AG10803 (cell line): ENCODE data around the gene ASB18.

Experiments
- DNase-seq: peaks from one replicate; pipeline ENCODE4 v3.0.0; 2010; ENCODE audit warnings: low read depth
- H3K4me3 ChIP-seq: 2 replicates; pipeline ENCODE4 v1.5.1; 2011; ENCODE audit warnings: mild to moderate bottlenecking, low read length, control low read depth
- CTCF ChIP-seq: conservative IDR thresholded peaks from 2 replicates; pipeline ENCODE4 v1.5.1; 2011; ENCODE audit warnings: mild to moderate bottlenecking, low read length, control low read depth, inconsistent platforms

Gene ASB18

GRCh38 chr2:236146436-236146835 lies 117.8 kb downstream of the ASB18 start:
- no peak overlapping the region for H3K4me3 ChIP-seq
- TF ChIP-seq CTCF = no peak
- no peak for DNase-seq

- TF ChIP-seq CTCF = no peak
- DNase-seq = no peak
- H3K4me3 ChIP-seq = no peak overlapping the region
Measured at GRCh38 chr2:236143811-236144210, 120.4 kb downstream of the ASB18 start.
